Kidney epithelial cell (primary cell): ENCODE results near the gene ILDR1. TPM values are rescaled to one million over a fixed set of nuclear protein-coding genes. Genes with fewer than 3 reads are reported as not detected.

Source experiments
- DNase-seq: peaks from one replicate; pipeline ENCODE4 v3.0.0-alpha.2; 2010; ENCODE audit warnings: low read depth
- H3K27me3 ChIP-seq: 2 replicates; pipeline ENCODE4 v1.6.0; 2011; ENCODE audit warnings: low read length; ENCODE audit not compliant: control insufficient read depth, insufficient read depth
- H3K36me3 ChIP-seq: 2 replicates; pipeline ENCODE4 v1.5.1; 2011; ENCODE audit warnings: low read length; ENCODE audit not compliant: control insufficient read depth, insufficient read depth
- H3K4me3 ChIP-seq: 2 replicates; pipeline ENCODE4 v1.5.1; 2011; ENCODE audit warnings: low read depth, mild to moderate bottlenecking, control low read depth, low read length
- CTCF ChIP-seq: IDR thresholded peaks from 2 replicates; pipeline ENCODE4 v1.5.1; 2011; ENCODE audit warnings: mild to moderate bottlenecking, moderate library complexity, low read length, control low read depth, inconsistent platforms; ENCODE audit not compliant: insufficient read depth, poor library complexity, severe bottlenecking
- total RNA-seq: library from RNA; depleted of rRNA; stranded (reverse); fragments of >200 nt; gene quantifications from 2 replicates; pipeline ENCODE4 v1.2.3, GENCODE V29; 2015

Gene ILDR1
- total RNA-seq, 1 donor from 2014 or later, result 3.7 TPM

DNA sequence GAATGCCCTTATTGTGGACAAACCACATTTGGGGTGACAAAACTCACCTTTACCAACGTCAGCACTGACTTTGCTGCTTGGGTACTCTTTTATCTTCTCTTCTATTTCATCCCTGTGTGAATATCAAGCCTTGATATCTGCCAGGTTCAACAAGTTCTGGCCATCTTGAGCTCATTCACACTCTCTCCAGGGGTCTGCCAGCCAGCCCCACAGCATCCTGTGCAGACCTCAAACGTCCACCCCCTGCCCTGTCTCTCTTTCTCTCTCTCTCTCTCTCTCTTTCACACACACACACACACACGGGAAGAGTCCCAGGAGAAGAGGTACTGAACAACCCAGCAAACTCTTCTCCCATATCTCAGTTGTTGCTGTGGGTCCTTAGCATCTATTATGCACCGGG, 10.7 kb downstream of the ILDR1 start:
- DNase-seq, result no peak
- TF ChIP-seq CTCF, result no peak

GRCh38 chr3:122010506-122010905, 11.5 kb downstream of the ILDR1 start:
- H3K36me3 ChIP-seq, result no peaks in the 10 kb centered on the region
- no peak for DNase-seq
- no peaks in the 10 kb centered on the region for H3K27me3 ChIP-seq
- H3K4me3 ChIP-seq, result no peak overlapping the region
- no peak for TF ChIP-seq CTCF

More for the DNA sequence above, 10.7 kb downstream of the ILDR1 start:
- Histone ChIP-seq H3K27me3 (no peaks in the 10 kb centered on the region), H3K4me3 (no peak overlapping the region), H3K36me3 (no peaks in the 10 kb centered on the region)

DNA sequence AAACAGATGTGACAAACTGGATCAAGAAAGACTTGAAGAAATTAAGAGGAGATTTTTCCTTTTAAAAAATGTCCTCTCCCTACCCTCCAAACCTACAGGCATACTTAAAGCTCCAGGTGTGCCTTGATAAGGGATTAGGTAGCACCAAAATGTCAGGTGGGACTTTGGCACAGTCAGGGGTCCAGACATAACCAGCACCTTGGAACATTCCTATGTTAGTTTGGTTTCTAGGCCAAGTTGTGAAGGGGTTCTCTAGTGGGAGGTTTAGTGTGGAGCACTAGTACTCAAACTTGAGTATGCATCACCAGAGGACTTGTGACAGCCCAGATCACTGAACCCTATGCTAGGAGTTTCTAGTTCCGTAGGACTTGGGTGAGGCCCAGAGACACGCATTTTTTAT, 13.9 kb downstream of the ILDR1 start:
- H3K27me3 ChIP-seq, result no peaks in the 10 kb centered on the region
- no peak for TF ChIP-seq CTCF
- H3K4me3 ChIP-seq, result no peak overlapping the region
- DNase-seq, result no peak
- H3K36me3 ChIP-seq, result no peaks in the 10 kb centered on the region

DNA sequence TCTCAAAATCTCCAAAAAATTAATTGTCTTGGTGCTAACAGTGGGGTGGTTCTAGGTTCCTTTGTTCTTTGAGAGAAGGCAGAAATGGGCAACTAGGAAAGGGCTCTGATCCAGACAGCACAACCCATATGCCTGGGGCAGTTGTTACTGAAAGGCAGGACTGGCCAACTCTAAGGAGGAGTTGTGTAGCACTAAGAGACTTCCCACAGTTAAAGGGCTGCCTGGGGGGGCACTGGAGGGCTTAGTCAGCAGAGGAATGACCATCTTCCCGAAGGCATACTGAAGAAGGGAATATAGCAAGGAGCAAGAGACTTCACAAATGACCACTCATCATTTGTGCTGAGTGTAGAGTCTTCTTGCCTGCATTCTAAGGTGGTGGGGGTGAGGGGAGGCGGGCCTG, 15.8 kb downstream of the ILDR1 start:
- Histone ChIP-seq H3K36me3 (no peaks in the 10 kb centered on the region), H3K27me3 (no peaks in the 10 kb centered on the region), H3K4me3 (no peak overlapping the region)
- no peak for DNase-seq
- no peak for TF ChIP-seq CTCF

DNA sequence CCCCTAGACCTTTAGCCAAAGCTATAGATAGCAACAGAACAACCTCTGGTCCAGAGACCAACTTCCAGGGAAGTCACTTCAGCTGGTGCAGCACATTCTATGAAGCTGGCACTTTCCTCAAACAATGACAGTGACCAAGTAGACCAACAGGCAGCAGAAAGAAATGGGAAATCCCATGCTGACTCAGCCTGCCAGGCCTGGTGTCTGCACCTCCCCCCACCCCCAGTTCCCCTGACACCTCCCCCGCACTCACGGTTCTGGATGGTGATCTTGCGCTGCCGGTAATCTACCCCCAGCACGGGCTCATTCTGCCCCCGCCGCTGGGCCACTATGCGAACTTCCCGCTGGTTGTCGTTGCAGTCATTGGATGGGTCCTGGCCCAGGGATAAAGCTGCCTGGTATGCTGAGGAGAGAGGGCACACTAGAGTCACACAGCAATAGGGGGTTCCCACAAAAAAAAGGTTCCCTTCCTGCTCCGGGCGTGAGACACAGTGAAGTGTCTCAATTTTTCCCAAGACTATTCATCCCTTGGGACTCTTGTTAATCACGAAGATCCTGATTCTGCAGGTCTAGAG, 17.0 kb downstream of the ILDR1 start:
- DNase-seq, result no peak
- no peak for TF ChIP-seq CTCF
- Histone ChIP-seq H3K4me3 (no peak overlapping the region), H3K27me3 (no peaks in the 10 kb centered on the region), H3K36me3 (no peaks in the 10 kb centered on the region)

DNA sequence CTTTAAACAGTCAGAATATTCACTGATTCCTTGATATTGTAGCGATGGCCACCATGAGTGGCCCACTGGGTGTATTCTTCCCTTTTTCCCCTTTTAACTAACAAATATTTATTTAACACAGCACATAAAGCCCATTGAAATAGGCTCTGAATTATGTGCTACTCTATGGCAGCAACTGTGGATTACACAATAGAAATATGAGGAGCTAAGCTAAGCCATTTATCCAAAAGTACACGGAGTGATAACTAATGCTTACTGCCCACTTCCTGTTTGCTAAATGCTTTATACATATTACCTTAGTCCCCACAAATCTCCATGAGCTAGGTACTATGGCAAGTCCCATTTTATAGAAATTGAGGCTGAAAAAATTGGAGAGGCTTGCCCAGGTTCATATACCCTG, 17.9 kb downstream of the ILDR1 start:
- no peak overlapping the region for H3K4me3 ChIP-seq
- DNase-seq, result no peak
- no peak for TF ChIP-seq CTCF
- no peaks in the 10 kb centered on the region for H3K27me3 ChIP-seq
- no peaks in the 10 kb centered on the region for H3K36me3 ChIP-seq
